HG02642 (cell line): ENCODE measurements around the gene PRR3.

Source experiments
- ATAC-seq: cut with Tn5 transposase; IDR thresholded peaks from one replicate; pipeline ENCODE4 v1.9.1; 2021; ENCODE audit warnings: mild to moderate bottlenecking; ENCODE audit not compliant: unreplicated experiment, poor library complexity

Gene PRR3

DNA sequence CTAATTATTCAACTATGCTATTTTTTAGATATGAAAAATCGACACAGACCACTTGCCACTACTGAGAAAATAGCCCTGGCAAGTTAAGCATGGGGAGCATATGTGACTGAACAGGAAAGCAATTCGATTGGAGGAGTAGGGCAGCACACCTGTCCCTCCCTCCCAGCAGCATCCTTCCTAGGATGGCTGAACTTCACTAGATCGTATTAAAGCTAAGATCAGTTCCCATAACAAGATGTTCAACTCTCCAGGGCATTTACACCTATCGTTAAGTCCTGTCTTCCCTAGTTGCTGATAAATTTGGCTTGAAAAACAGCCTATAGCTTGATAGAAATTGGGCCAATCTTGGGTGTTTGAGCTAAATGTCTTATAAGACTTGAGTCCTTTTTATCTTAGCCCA, 53.0 kb downstream of the PRR3 start:
- ATAC-seq, result no peak

DNA sequence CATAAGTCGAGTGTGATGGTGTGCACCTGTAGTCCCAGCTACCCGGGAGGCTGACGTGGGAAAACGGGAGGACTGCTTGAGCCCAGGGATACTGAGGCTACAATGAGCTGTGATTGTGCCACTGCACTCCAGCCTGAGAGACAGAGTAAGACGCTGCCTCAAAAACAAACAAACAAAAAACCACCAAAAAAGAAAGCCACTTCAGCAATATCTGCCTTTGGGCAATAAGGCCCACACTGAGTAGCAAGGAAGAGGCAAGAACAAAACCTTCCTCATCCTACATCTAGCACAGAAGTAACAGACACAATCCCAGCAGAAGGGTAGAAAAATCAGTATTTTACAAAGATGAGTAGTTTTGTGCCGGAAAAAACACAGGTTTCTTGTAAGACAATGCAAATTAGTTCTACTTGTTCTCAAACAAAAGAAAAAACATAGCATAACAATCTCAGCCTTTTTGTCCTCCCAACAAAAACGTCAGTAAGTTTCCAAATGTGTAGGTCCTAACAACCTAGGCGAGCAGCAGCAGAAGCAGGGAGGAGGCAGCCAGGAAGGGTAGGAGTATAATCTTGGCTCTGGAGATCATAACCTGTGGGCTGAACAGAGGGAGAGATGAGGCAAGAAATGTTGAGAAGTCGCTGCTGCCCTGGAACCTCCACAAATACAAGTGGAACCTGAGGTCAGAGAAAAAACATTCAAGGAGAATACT, 54.2 kb downstream of the PRR3 start:
- ATAC-seq, result no peak

DNA sequence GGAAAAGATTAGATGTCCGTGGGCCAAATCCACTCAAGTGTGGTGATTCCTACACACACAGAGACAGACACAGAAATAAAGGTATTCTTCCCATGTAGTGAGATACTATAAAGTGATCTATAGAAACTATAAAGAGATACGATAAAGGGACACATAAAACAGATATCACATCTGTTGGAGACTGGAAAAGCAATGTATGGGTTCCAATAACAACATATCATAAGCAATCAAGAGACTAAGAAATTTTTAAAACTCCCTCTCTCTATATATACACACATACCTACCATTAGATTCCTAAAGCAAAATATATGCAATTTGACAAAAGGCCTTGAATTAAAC, 54.7 kb downstream of the PRR3 start:
- no peak for ATAC-seq

DNA sequence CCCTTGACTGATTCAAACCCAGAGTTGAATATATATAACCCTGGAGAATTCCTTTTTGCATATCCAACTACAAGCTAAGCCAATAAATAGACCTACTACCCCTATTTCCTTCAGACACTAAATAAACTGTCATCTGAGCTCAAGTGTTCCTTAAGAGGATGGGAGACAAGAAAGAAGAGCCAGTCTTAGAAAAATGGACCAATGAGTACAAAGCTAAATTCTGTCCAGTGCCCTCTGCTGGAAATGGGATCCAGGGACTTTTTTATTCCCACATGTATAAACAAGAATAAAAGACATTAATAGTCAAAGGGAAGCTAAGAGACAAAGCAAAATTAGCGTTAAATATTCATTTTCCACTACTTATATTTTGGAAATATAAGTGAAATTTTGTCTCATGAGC, 55.1 kb downstream of the PRR3 start:
- no peak for ATAC-seq

DNA sequence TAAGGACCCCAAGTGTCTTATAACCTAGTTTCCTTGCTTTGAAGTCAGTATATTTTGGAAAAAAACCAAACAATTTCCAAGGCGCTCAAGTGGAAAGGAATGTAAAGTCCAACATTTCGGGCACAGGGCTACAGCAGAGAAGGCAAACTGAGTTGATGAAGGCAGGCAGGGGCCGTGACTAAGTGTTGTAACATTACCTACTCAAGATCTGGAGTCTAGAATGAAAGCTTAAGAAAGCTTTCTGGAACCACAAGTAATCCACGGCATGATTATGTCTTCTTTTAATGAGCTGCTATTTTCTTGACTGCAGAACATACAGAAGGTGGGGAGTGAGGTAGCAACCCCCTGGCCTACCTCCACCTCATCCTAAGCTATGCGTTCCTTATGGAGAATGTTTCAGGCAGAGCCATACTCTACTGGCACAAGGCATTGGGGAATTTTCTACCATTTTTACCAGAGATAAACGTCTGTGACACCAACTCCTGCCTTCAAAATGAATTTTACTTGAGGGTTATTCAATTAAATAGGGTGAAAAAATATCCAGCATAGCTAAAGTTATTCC, 55.7 kb downstream of the PRR3 start:
- no peak for ATAC-seq
